ENCODE data around the gene ADAMTS4.

- TF ChIP-seq CTCF (IDR thresholded peaks at IDR 0.05; ENCODE audit: extremely low read depth in 1 of 2, insufficient read depth in 1 of 2, low read depth in 1 of 2, low read length in 2 of 2), result no peak
- no peak for TF ChIP-seq EZH2 (IDR thresholded peaks at IDR 0.05; ENCODE audit: borderline replicate concordance, low read depth, low read length, severe bottlenecking)
- TF ChIP-seq POLR2A (IDR thresholded peaks at IDR 0.05; ENCODE audit: low read depth, low read length), result no peak
- TF ChIP-seq GATA2 (IDR thresholded peaks at IDR 0.05; ENCODE audit: insufficient read depth, insufficient read length, low read depth, low read length), result no peak
- TF ChIP-seq JUN (IDR thresholded peaks at IDR 0.05; ENCODE audit: borderline replicate concordance, insufficient read depth, insufficient read length, low read depth), result no peak
- TF ChIP-seq POLR2AphosphoS5 (IDR thresholded peaks at IDR 0.05; ENCODE audit: insufficient read depth, low read depth, low read length), result no peak
- TF ChIP-seq MAX (IDR thresholded peaks at IDR 0.05; ENCODE audit: insufficient read depth, insufficient read length), result no peak
- TF ChIP-seq FOS (IDR thresholded peaks at IDR 0.05; ENCODE audit: borderline replicate concordance, insufficient read depth, low read length), result no peak
Measured at GRCh38 chr1:161197560-161198193, 1.2 kb downstream of the ADAMTS4 start.

Data from endothelial cell of umbilical vein (primary cell).